ENCODE measurements around the gene HOXC6.
"Not testable (repeated sequence)": the region's sequence is repeated elsewhere in the genome, so short reads cannot be mapped to it uniquely, and the experiment has no call there.

Gene HOXC6

DNA sequence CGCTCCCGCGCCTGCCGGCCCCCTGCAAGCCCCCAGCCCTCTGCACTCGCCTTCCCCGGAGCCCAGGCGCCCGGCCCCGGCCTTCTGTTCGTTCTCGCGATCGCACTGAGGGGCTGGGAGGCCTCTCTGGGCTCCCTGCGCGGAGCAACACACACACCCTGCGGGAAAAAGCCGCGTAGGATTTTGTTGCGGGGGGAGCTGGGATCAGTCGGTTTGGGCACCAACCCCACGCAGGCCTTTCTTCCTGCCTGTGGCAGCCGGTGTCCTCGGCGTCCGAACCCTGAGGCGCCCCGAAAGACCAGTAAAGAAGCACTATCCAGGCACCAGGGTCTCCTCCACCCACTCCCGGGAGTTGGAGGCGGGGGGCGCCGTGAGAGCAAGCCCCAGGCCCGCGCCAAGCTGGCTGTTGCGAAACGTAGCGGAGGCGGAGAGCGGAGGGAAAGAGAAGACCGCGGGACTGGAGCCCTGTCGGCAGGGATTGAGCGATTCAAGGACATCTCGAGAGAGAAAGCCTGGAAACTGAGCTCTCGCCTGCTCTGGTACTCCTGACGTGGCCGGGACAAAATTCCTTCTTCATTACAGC is 2.7 kb downstream of the HOXC6 start:
- DNase-seq: no peak

DNA sequence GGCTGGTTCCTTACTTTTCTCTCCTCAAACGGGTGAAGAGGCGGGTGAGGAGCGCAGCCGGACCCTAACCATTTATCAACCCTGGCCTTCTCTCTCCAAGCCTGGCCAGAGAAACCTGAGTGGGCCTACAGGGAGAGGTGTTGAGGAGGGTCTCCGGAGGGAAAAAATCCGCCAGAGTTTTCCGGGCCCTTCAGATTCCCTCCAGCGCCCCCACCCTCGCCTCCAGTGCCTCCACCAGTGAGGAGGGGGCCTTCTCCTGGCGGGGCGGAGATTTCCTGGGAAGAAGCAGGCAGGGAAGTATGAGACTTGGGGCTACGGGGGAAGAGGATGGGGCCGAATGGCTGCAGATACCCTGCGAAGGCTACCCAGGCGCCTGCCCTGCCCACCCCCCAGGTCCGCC is 3.2 kb downstream of the HOXC6 start:
- no peak for DNase-seq

DNA sequence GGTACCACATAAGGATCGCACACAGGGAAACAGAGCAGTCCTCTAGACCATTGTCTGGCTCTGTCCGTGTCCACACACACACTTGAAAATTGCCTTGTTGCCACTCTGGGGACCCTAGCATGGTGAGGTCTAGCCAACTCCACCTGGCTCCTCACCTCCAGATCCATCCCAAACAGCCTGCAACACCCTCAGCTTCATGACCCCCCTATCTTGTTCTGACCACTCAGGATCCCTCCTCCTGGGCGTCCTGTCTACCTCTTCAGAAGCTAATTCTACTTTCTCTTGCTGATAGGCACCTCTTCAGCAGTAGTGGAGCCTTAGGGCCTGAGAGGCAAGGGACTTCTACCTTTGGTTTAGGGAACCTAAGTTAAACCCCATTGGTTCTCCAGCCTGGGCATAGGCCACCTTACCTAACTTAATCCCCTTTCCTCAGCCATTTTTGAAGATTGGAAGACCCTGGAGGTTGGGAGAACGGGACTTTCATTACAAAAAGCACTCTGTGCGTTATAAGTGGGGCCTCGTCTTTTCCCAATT is 3.9 kb downstream of the HOXC6 start:
- no peak for DNase-seq

DNA sequence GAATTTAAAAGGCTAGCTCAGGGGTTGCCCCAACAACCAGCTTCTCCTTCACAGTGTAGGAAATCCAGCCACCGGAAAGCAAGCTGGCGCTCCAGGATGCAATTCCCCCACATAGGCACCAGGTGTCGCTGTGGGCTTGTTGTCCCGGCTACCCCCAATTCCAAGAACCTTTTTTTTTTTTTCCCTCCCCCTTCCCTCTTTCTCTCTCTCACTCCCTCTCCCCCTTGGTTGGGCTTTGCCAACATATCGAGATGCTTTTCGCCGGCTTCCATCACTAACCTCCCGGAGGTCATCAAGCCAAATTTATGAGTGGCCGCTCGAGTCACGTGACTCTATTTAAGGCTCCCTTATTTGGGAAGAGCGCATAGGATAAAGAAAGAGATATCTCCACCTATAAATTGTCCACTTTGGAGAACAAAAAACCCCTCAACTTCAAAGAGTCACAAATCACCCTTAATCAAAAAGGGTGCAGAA is 4.4 kb downstream of the HOXC6 start, which contains the start of gene HOXC5:
HOXC5 (plus strand) TSS at position 424 of the 474 bp plus-strand sequence. CDS start 73 bp downstream, outside the sequence.
- peak; percentile 91 to 93 for DNase-seq

DNA sequence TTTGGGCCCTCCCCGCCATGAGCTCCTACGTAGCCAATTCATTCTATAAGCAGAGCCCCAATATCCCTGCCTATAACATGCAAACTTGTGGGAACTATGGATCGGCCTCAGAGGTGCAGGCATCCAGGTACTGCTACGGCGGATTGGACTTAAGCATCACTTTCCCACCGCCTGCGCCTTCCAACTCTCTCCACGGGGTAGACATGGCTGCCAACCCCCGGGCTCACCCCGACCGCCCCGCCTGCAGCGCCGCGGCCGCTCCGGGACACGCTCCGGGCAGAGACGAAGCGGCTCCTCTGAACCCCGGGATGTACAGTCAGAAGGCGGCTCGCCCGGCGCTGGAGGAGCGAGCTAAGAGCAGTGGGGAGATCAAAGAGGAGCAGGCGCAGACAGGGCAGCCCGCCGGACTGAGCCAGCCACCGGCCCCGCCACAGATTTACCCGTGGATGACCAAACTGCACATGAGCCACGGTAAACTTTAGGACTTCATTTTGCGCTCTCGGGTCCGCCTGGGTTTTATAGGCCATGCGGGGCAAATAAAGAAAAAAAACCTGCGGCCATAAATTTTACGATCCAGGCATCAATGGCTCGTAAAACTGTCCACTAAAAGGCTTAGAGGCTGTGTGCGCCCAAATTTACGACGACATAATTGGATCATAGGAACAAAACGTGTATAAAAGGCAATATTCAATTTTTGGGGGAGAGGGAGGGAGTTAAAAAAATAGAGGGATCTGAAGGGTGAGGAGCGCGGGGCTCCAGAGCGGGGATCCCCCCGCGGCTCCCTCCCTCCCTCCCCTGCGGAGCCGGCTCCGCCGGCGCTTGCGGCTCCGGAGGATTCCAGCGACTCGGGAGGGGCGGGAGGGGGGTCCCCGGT is 5.1 kb downstream of the HOXC6 start:
- peak; percentile 51 to 56 for DNase-seq

DNA sequence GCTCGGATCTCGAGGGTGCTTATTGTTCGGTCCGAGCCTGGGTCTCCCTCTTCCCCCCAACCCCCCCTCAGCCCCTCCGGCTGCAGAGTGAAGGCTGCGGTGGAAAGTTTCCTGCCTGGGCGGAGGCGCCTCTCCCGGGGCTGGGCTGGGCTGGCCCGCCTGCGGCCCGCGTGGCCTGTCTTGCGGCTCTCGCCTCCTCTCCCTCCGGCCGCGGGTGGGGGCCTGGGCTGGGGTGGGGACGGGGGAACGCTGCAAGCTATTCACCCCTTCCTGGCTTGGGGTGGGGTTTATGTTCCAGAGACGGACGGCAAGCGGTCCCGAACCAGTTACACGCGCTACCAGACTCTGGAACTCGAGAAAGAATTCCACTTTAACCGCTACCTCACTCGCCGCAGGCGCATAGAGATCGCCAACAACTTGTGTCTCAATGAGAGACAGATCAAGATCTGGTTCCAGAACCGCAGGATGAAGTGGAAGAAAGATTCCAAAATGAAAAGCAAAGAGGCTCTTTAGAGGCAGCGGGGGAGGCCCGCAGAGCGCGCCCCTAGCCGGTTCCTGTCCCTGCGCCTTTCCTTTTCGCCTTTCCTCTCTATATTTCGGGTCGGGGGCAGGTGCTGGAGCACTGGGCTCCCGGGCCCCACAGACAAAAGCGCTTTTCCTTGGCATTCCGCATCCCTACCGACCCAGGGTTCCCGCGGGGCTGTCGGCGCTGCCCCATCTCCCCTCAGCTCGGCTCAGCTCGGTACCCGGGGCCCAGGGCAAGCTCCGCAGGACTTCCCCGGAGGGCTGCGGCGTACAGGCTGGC is 5.9 kb downstream of the HOXC6 start:
- no peak for DNase-seq

DNA sequence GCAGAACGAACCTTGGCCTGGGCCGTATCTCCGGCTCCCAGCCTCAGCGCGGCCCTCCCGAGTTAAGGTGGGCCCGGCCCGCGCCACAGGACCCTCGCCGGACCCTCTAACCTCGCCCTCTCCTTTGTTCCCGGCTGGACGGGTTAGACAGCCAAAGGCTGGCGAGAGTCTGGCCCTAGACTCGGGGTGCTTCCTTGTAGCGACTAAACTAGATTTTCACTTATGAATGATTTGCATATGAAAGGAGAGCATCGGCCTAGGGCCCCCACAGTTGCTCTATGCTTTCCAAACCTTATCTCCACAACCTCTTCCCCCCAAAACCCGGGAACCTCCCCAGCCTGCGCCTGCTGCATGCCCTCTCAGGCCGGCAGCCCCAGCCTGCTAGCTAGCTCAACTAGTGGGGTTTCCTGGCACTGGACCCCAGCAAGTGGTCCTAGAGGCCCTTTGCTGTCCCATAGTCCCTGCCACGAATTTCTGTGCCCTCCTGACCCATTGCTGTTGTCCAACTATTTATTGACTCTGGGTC is 6.6 kb downstream of the HOXC6 start:
- no peak for DNase-seq

DNA sequence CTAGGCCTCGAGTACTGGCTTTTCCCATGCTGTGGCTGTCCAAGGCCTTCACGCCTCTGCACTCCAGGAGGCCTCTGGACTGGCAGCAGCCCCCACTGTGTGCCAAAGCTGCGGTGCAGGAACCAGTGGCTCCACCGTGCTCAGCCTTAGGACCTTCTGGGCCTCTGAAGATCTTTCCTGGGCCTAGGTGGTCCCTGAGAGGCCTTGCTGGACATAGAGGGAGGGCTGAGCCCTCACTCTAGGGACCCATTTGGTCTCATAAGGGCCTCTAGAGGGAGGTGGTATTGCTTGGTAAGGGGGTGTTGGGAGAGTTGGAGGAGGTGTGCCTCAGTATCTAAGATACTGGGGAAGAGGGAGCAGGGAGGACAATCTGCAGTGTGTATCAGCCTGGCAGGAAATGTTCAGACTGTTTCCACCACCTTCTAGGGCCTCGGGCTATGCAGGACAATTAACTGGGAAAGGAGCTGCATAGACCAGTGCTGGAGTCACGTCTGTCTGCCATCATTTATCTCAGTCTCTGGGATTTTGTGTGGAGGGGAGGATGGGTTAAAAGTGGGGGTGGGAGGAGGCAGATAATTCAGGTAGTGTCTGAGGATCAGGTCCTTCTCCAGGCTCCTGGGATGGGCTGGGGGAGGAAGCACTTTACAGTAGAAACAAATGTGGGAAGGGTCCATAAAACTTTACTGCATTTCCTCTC is 7.5 kb downstream of the HOXC6 start:
- no peak for DNase-seq

DNA sequence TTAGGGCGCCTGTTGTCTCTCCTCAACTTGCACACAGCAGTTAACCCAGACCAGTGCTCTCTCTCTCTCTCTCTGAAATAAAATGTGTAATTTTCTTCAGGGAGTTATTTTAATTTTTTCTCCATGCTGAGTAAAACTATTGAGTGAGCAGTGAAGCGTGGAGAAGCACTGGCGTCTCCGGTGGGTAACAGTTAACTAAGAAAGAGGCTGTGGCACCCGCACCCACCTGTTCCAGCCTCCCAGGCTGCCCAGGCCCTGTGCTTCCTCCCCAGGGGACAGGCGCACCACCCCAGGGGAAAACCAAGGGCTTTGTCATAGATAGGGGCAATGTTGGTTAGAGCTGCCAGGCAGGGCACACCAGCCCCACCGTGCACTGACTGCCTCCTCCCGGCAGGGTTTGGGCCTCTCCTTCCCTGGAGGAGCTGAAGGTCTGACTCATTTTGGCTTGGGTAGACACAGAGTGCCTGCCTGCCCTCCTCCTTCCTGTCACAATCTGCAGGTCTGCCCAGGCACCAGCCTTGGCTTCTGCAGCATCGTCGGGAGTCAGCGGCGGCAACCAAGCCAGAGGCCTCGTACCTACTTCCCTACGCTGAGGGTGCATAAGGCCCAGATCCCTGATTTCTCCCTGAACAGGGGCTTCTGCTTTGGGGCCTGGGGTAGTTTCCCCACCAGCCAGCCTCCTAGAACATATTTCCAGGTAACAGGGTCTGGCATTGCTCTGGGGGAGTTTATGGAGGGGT is 8.6 kb downstream of the HOXC6 start:
- DNase-seq: peak in 1 of 2 experiments; percentile 43

DNA sequence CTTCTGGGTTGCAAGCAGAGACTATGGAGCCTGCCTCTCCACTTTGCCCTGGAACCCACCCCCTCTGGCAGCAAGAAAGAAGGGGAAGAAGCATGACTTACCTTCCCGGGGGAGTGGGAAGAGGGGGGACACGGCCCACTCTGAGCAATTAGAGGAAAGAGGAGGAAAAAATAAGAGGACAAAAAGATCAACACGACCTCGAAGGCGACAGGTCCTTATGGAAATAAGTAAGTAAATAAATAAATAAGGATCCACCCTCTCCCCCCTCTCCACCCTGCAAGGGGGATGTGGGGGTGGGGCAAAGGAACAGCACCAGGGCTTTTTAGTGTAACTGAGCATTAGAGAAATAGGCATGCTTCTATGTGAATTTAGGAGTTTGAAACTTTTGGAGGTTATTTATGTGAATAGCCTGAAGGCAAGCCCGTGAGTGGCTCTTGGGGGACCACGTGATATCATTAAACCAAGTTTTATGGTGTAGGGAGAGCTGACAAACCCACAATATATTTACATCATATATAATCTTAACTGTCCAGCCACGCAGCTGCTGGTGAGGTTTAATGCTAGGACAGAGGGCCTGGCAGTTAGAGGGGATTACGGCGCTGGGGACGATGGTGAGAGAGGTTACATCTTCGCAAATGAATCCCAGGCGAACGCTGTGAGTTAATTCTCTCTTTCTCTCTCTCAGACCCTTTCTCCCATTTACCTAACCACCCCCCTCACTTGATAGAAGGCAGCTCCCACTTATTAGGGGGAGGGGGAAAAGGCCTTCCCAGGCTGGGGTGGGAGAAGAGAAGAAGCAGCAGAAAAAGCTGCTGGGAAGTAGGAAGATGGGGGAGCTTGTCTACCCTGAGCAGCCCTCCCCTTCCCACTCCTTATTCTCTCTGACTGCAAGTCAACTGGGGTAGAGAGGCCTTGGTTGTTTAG is 9.4 kb downstream of the HOXC6 start:
- no peak for DNase-seq

DNA sequence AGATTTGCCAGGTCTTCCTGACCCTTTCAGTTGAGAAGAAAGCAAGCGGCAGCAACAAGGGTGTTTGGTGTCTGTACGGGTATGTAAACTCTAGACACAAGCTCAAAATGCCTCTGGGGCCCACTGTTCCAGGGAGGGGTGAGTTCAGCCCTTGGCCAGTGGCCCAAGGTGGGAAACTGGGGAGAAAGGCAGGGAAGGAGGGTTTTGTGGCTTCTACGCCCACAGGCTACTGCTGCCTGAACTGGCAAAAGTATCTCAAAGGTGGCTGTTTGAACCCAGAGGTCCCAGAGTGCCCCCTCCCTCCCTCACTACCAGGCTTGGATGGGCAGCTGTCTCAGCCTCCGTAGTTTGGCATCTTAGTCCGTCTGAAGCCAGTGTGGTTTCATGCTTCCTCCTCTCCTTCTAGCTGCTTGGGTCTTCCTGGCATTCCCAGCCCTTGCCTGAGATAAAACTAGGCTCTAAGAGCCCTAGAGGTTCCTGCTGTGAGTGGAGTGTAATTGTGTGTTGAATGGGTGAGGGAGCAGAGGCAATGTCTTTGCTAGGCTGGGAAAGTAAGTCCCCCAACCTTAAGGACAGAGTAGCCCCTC is 10.1 kb downstream of the HOXC6 start:
- no peak for DNase-seq

DNA sequence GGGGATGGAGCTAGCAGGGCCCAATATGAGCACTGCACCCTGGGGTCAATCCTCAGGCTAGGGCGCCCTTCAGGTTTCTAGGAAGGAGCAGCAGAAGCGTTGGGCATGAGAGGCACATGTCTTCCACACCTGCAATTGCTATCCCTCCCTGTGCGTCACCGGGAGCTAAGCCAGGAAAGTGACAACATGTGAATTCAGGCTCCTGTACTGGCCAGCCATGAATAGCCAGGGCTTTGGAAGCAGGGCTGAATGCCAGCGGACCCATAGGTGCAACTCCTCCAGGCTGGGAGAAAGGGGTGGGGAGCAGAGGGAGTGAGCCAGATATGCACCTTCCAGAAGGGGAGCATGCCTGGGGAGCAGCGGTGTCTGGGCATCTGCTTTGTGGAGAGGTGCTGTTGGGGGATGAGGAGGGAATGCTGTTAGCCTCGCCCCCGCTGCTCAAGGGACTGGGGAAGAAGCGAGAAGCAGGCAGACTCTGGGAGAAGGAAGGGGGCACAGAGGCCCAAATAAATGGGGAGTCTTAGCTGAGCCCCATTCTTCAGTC is 10.7 kb downstream of the HOXC6 start:
- no peak for DNase-seq

DNA sequence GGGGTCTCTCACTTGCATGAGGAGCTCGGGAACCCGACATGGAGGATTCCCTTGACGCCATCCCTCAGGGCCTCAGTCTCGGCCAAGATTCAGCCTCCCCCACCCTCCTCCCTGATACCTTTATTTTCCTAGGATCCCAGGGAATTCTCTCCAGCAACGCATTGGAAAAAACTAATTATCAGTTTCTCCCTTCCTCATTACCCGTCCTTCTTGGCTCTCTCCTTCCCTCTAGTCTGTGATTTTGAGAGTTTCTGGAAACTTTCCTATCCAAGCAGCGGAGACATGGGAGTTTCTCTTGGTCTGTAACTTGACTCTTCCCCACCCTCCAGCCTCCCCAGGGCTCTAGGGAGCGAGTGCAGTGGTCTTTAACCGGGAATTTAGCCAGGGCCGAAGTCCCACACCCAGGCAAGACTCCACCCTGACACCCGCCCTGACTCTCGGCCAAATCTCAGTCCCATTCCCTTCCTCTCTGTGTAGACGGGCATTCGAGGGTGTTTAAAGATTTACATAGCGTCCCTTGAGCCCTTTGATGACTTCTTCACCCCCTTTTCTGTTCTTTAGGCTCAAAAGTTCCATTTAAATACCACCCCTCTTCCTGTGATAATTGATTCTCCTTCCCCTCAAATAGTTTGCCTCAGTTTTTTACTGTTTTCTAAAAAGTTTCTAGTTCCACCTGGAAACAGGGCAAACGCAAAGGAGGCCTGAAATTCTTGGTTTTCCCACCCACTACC is 11.3 kb downstream of the HOXC6 start:
- DNase-seq: no peak

DNA sequence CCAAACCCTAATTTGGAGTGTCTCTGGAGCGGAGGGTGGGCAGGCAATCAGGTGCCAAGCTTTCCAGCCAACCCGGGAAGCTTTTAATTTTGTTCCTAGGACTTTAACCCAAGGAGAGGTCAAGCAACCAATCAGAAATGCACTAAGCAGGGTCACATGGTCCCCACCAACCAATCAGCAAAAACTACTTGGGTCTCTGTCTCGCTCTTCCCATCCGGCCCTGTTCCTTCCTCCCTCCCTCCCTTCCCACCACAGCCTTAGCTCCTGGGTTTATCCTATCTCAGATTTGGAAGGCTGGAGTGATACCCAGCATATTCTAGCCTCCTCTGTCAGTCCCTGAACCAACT is 11.9 kb downstream of the HOXC6 start:
- DNase-seq: no peak

DNA sequence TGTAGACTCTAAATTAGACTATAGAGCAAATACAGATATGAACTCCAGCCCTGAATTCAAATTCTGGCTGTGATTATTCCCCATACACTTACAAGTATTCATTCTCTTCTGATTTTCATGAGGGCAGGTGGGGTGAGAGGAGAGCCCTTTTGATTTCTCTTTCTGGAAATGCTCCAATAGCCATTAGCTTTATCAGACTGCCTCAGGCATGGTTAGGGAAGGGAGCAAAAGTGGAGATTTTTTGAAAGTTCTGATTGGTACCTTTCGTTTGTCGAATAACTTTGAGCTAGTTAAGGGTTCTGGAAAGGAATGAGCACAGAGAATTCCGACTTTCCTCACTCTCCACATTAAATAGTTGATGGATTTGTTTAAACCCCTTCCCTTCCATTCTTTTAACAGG is 12.4 kb downstream of the HOXC6 start:
- DNase-seq: no peak

DNA sequence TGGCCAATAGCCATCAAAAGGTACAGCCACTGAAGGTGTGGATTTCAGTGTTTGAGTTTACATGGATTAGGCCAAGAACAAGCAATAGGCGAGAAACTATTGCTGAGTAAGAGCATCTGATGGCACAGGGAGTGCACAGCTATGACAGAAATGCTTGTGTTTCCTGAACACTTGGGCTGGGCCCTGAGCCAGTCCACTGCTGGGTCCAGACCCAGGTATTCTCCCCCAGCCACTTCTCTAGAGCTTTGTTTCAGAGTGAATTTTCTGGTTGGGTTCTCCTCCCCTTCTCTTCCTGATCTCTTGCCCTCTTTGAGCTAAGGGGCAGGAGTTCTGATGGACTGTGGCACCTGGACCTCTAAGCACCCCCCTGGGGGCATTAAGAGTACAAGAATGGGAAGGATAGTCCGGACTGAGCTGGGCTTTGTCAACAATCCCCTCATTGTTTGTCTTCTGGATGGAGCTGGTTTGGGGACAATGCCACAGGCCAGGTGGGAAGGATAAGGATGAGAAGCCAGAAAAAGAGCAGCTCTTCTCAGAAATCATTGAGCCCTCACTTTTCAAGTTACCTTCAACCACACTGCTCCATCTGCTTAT is 13.0 kb downstream of the HOXC6 start:
- no peak for DNase-seq

DNA sequence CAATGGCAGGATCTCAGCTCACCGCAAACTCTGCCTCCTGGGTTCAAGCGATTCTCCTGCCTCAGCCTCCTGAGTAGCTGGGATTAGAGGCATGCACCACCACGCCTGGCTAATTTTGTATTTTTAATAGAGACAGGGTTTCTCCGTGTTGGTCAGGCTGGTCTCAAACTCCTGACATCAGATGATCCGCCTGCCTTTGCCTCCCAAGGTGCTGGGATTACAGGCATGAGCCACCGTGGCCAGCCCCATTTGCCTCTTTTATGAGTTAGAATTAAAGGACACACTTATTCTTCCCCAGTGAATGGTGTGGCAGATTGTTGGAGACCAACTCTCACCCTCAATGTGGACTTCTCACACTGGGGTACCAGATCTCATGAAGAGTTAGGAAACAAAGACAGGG is 13.8 kb downstream of the HOXC6 start:
- not testable (repeated sequence) for DNase-seq
